Progenitor cell of endocrine pancreas (in vitro differentiated cells): ENCODE results near the gene LRRN4CL. TPM values are rescaled to one million over a fixed set of nuclear protein-coding genes. Genes with fewer than 3 reads are reported as not detected.

Experiments used
- DNase-seq: peaks from one replicate; pipeline ENCODE4 v3.0.0; 2021; ENCODE audit warnings: low spot score; ENCODE audit not compliant: unreplicated experiment
- H3K27ac Mint-ChIP-seq: 2 replicates; pipeline ENCODE4 v1.8.0; 2021; ENCODE audit warnings: mild to moderate bottlenecking, moderate library complexity, mixed read lengths
- H3K27me3 Mint-ChIP-seq: 2 replicates; pipeline ENCODE4 v1.8.0; 2021; ENCODE audit warnings: mixed read lengths
- H3K36me3 Mint-ChIP-seq: 2 replicates; pipeline ENCODE4 v1.8.0; 2022; ENCODE audit warnings: mixed read lengths; ENCODE audit not compliant: insufficient read depth
- H3K4me1 Mint-ChIP-seq: 2 replicates; pipeline ENCODE4 v1.8.0; 2021; ENCODE audit warnings: low read depth, mixed read lengths
- H3K4me3 Mint-ChIP-seq: 2 replicates; pipeline ENCODE4 v1.8.0; 2021; ENCODE audit warnings: low read depth, mild to moderate bottlenecking, moderate library complexity, mixed read lengths
- H3K9me3 Mint-ChIP-seq: 2 replicates; pipeline ENCODE4 v1.8.0; 2021; ENCODE audit warnings: low read depth, mixed read lengths
- total RNA-seq: library from RNA; stranded (reverse); gene quantifications from 2 replicates; pipeline ENCODE4 v1.2.1, GENCODE V29; 2021
- TF ChIP-seq, protein P1 (sequence below): fragments of 200-600 bp; sonication (generic); IDR thresholded peaks from one replicate; pipeline ENCODE4 v1.5.0; 2021; ENCODE audit warnings: antibody characterized with exemption, mild to moderate bottlenecking; ENCODE audit not compliant: unreplicated experiment

LRRN4CL gene
- total RNA-seq, 1 donor from 2014 or later = 0.65 TPM

DNA sequence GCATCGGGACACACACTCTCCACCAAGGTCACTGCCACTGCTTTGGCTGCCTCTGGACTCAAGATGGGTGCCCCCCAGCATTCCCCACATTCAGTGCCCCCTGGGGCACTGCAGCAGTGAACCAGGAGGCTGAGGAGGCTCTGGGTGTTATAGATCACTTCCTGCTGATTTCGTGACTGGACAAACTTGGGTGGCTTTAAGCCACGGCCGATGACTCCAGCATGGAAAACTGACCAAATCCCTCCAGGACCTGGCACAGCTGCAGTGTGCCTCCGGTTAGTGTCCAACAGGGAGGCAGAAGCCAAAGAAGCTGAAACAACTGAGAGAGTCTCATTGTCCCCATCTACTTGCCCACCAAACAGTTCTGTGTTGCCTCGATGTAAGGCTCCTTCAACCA lies 41.7 kb downstream of the LRRN4CL start:
- H3K4me3 Mint-ChIP-seq = no peak overlapping the region
- H3K27ac Mint-ChIP-seq = no peak overlapping the region
- H3K4me1 Mint-ChIP-seq = peaks cover 14% of the 10 kb centered on the region
- peaks cover 2% of the 10 kb centered on the region for H3K36me3 Mint-ChIP-seq
- TF ChIP-seq, protein P1, sequence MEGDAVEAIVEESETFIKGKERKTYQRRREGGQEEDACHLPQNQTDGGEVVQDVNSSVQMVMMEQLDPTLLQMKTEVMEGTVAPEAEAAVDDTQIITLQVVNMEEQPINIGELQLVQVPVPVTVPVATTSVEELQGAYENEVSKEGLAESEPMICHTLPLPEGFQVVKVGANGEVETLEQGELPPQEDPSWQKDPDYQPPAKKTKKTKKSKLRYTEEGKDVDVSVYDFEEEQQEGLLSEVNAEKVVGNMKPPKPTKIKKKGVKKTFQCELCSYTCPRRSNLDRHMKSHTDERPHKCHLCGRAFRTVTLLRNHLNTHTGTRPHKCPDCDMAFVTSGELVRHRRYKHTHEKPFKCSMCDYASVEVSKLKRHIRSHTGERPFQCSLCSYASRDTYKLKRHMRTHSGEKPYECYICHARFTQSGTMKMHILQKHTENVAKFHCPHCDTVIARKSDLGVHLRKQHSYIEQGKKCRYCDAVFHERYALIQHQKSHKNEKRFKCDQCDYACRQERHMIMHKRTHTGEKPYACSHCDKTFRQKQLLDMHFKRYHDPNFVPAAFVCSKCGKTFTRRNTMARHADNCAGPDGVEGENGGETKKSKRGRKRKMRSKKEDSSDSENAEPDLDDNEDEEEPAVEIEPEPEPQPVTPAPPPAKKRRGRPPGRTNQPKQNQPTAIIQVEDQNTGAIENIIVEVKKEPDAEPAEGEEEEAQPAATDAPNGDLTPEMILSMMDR = no peak
- H3K9me3 Mint-ChIP-seq = no peaks in the 10 kb centered on the region
- H3K27me3 Mint-ChIP-seq = no peaks in the 10 kb centered on the region
- DNase-seq = no peak

DNA sequence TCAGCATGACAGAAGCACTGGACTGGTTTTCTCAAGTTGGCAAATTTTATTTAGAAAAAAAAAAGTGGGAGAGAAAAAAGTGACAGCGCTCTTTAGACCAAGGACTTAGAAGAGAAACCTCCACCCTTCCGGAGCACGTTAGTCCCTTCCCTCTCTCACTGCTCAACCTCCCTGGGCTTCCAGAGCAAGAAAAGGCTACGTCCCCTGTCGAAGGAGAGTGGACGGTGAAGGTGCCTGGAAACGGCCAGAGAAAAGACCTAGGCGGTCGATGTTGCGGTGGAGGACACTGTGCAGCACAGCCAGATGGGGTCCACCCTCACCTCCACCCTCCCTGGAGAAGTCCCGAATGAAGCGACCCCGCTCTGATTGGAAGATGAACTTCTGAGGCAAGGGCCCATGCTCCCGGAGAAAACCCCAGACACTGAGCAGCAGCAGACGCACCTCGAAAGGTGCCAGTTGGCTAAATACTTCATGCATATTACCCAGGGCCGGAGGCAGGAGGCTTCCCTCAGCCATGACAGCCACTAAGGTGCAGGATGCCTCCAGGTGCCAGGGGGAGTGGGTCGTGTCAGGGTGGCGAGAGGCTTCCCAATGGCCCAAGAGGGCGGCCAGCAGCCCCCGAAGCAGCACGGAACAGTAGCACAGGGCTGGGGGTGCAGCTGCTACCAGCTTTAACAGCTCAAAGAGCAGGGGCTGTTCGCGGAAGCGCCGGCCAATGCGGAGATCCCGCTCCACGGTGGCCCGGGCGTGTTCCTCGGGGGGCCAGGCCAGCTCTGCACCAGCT lies 42.3 kb downstream of the LRRN4CL start:
- TF ChIP-seq, protein P1 = no peak
- Mint-ChIP-seq H3K9me3 (no peaks in the 10 kb centered on the region), H3K27ac (peak overlapping the region; percentile 98)

DNA sequence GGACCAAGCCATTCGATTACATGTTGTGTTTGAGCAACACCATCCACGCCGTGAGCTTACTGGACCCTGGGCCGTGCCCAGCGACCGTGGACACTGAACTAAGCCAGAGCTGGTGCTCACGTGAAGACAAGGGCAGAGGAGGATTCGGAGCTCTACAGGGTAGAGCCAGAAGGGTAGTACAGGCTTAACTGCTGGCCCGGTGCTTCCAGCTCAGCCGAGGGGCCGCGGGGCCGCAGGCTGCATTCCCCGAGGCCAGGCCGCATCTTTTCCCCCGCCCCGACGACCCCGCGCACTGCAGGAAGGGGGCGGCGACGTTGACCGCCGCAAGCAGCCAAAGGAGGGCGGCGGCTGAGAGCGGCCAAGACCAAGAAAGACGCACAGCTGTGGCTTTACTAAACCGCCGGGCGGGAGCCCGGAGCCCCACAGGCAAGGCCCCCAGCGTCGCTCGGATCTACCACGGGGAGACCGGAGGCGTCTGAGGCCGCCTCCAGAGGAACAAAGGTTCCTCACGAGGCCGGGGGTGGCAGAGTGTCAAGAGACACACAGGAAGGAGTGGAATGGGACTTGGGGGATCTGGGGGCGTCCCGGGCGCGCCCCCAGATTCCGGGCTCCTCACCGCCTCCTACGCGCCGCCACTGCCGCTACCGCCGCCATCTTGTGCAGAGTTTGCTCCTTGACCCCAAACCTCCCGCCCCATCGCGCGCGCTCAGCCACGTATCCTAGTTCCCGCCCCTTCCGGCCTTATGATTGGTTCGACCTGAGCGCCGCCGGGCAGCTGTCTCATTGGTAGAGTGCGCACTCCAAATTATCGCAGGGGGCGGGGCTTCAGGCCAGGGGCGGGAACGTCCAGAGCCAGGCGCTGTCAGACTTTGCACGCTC lies 43.1 kb downstream of the LRRN4CL start, which contains the start of gene GANAB:
GANAB (minus strand) TSS at position 668 of the 879 bp plus-strand sequence; CDS start at position 654, 14 bp downstream.
- H3K4me3 Mint-ChIP-seq = peak within 1 kb of the TSS; percentile 98
- peaks cover 2% of the 10 kb centered on the region for H3K36me3 Mint-ChIP-seq
- peaks cover 10% of the 10 kb centered on the region for H3K4me1 Mint-ChIP-seq
- no peaks in the 10 kb centered on the region for H3K9me3 Mint-ChIP-seq
- H3K27me3 Mint-ChIP-seq = no peaks in the 10 kb centered on the region
- peak within 1 kb of the TSS; percentile 98 for H3K27ac Mint-ChIP-seq
- peak; percentile 95 for DNase-seq
- TF ChIP-seq, protein P1 = no peak

More for the DNA sequence above, 42.3 kb downstream of the LRRN4CL start:
- H3K4me3 Mint-ChIP-seq = peak overlapping the region; percentile 98
- H3K27me3 Mint-ChIP-seq = no peaks in the 10 kb centered on the region
- H3K4me1 Mint-ChIP-seq = peaks cover 10% of the 10 kb centered on the region
- peaks cover 2% of the 10 kb centered on the region for H3K36me3 Mint-ChIP-seq
- DNase-seq = no peak

DNA sequence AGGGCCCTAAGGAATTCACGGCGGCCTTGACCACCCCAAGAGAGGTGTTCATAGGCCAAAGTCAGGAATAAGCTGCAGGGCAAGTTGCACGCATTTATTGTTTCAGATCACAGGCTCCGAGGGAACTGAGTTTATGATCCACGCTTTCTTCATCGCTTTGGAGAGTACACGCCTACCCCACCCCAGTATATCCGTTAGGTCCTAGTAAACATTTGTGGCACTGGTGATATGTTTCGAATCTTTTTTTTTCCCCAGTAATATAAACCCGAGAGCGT lies 43.7 kb downstream of the LRRN4CL start:
- peaks cover 2% of the 10 kb centered on the region for H3K36me3 Mint-ChIP-seq
- H3K27me3 Mint-ChIP-seq = no peaks in the 10 kb centered on the region
- H3K9me3 Mint-ChIP-seq = no peaks in the 10 kb centered on the region
- H3K27ac Mint-ChIP-seq = peak overlapping the region; percentile 98
- H3K4me3 Mint-ChIP-seq = peak overlapping the region; percentile 98
- no peak for DNase-seq
- peaks cover 12% of the 10 kb centered on the region for H3K4me1 Mint-ChIP-seq
- TF ChIP-seq, protein P1 = no peak

DNA sequence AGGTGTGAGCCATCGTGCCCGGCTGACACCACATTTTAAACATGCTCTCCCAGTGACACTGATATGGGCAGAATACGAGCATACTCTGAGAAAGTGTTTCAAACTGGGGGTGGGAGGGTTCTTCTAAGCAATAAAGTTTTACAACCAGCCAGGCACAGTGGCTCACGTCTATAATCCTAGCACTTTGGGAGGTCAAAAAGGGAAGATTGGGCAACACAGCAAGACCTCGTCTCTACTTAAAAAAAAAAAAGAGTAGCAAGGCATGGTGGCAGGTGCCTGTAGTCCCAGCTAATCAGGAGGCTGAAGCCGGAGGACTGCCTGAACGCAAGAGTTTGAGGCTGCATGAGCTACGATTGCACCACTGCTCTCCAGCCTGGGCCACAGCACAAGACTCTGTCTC lies 45.1 kb downstream of the LRRN4CL start:
- H3K4me3 Mint-ChIP-seq = peak overlapping the region; percentile 35
- DNase-seq = no peak
- H3K36me3 Mint-ChIP-seq = peaks cover 7% of the 10 kb centered on the region
- H3K4me1 Mint-ChIP-seq = peaks cover 15% of the 10 kb centered on the region
- no peak overlapping the region for H3K27ac Mint-ChIP-seq
- TF ChIP-seq, protein P1 = no peak
- H3K27me3 Mint-ChIP-seq = no peaks in the 10 kb centered on the region
- H3K9me3 Mint-ChIP-seq = no peaks in the 10 kb centered on the region
